ENCODE data around the gene INTS12. TPM values are rescaled to one million over a fixed set of nuclear protein-coding genes. Genes with fewer than 3 reads are reported as not detected.

INTS12 gene, protein sequence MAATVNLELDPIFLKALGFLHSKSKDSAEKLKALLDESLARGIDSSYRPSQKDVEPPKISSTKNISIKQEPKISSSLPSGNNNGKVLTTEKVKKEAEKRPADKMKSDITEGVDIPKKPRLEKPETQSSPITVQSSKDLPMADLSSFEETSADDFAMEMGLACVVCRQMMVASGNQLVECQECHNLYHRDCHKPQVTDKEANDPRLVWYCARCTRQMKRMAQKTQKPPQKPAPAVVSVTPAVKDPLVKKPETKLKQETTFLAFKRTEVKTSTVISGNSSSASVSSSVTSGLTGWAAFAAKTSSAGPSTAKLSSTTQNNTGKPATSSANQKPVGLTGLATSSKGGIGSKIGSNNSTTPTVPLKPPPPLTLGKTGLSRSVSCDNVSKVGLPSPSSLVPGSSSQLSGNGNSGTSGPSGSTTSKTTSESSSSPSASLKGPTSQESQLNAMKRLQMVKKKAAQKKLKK
- total RNA-seq (2021; fragmentation: NEBNext Ultra II Directional; extraction: Animal tissue kit (Norgen Biotek cat#: 25700)) (13.8 and 14.1 TPM in 2 replicates), polyA plus RNA-seq (2011; rRNA removed) (8.3 and 12.3 TPM in 2 replicates), polyA minus RNA-seq (2011; rRNA and poly(A)+ RNA removed) (16.4 and 20.5 TPM in 2 replicates)
- polyA plus RNA-seq (2011; cell fraction: cytosol; rRNA removed) = 14.5 TPM
- 9.3 TPM for polyA plus RNA-seq (2011; cell fraction: nucleus; rRNA removed)
- polyA plus RNA-seq (2012, experiment 1 of 2) = 11.1 to 15.4 TPM (median 11.9 TPM) in 4 replicates
- 1.4 TPM for polyA plus RNA-seq (2012, experiment 2 of 2)
- polyA plus RNA-seq (2013, experiment 1 of 2) = 16.1 TPM
- polyA plus RNA-seq (2013, experiment 2 of 2) = 14.7 TPM
- 5.7 TPM for polyA minus RNA-seq (2011; cell fraction: cytosol; rRNA and poly(A)+ RNA removed)
- 32.5 TPM for polyA minus RNA-seq (2011; cell fraction: nucleus; rRNA and poly(A)+ RNA removed)
- long read RNA-seq, experiment 1, partial matches to known transcripts = 6 of 12 reads
- long read RNA-seq, experiment 1, other reads (novel, unspliced or antisense) = 3 of 12 reads
- long read RNA-seq, experiment 2, transcript INTS12-201 (8 exons, 1,710 nt) = minor isoform, 5 of 18 reads
- long read RNA-seq, experiment 2, transcript INTS12-206 (7 exons, 1,975 nt) = major isoform, 6 of 18 reads
- long read RNA-seq, experiment 2, partial matches to known transcripts = 2 of 18 reads
- long read RNA-seq, experiment 2, other reads (novel, unspliced or antisense) = 5 of 18 reads

- Histone ChIP-seq H3K14ac (ENCODE audit: insufficient read length) (no peak within 1 kb of the TSS), H3K27me3 (replicated peaks in 1 of 4; ENCODE audit: control insufficient read depth in 3 of 4, extremely low read depth in 1 of 4, insufficient read depth in 3 of 4, low read length in 3 of 4) (no peaks in the 10 kb centered on the region), H2BK5ac (ENCODE audit: low read depth, low read length) (peak within 1 kb of the TSS; percentile 89), H3K27ac (ENCODE audit: low read depth, low read length) (peak within 1 kb of the TSS; percentile 94), H3K9ac (replicated peaks in 1 of 4; ENCODE audit: extremely low read depth in 1 of 4, low read depth in 3 of 4, low read length in 3 of 4) (peak within 1 kb of the TSS; percentile 89 to 93 (median 92)), H3K18ac (ENCODE audit: extremely low read depth, low read length) (peak within 1 kb of the TSS; percentile 64; the same call in 1 of the 2 replicates), H2BK120ac (replicated peaks; ENCODE audit: low read depth, low read length) (no peak within 1 kb of the TSS), H3K36me3 (ENCODE audit: control insufficient read depth in 2 of 4, insufficient read depth in 4 of 4, low read length in 3 of 4) (no peaks in the 10 kb centered on the region; a peak in 1 of 8 replicates), H3K23me2 (ENCODE audit: low read depth, low read length) (peaks cover 2% of the 10 kb centered on the region), H4K5ac (ENCODE audit: insufficient read length, low read depth, low read length) (peak within 1 kb of the TSS; percentile 79), H2AK5ac (ENCODE audit: low read depth, low read length) (no peak within 1 kb of the TSS), H3K4me1 (replicated peaks in 1 of 4; ENCODE audit: control insufficient read depth in 3 of 4, insufficient read depth in 4 of 4, low read length in 3 of 4) (0 out of 7 replicates have a peak, but pooled peaks cover 0 to 2% (median under 1%) of the 10 kb centered on the region in 4 experiments), H2BK20ac (ENCODE audit: low read length) (no peak within 1 kb of the TSS), H2BK15ac (ENCODE audit: low read length) (no peak within 1 kb of the TSS), H3K4me3 (ENCODE audit: extremely low read depth in 1 of 4, insufficient read depth in 2 of 4, low read depth in 3 of 4, low read length in 4 of 4) (peak within 1 kb of the TSS; percentile 89 to 93 (median 92)), H2BK12ac (ENCODE audit: low read depth, low read length) (no peak within 1 kb of the TSS), H3K9me3 (ENCODE audit: insufficient read depth in 2 of 2, low read depth in 1 of 2, low read length in 1 of 2) (no peaks in the 10 kb centered on the region), H3K79me1 (ENCODE audit: low read depth, low read length) (0 out of 2 replicates have a peak, but pooled peaks cover 3% of the 10 kb centered on the region), H3K23ac (ENCODE audit: insufficient read length) (no peak within 1 kb of the TSS), H3K56ac (replicated peaks; ENCODE audit: insufficient read length, low read depth, low read length) (peak within 1 kb of the TSS; percentile 8), H3K4me2 (ENCODE audit: insufficient read depth in 1 of 2, low read depth in 2 of 2, low read length in 2 of 2) (peak within 1 kb of the TSS; percentile 70 to 78), H4K91ac (replicated peaks; ENCODE audit: insufficient read length, low read length) (peak within 1 kb of the TSS; percentile 72), H2AFZ (ENCODE audit: low read length) (peak within 1 kb of the TSS; percentile 85), H4K20me1 (replicated peaks in 1 of 2; ENCODE audit: control insufficient read depth in 1 of 2, insufficient read depth in 2 of 2, low read length in 2 of 2) (peaks cover 0 to 6% of the 10 kb centered on the region in 2 experiments), H4K8ac (ENCODE audit: extremely low read depth, insufficient read depth, low read length) (peak within 1 kb of the TSS; percentile 97), H3K79me2 (ENCODE audit: control insufficient read depth in 1 of 2, insufficient read depth in 2 of 2, low read length in 2 of 2) (peaks cover 0 to 49% of the 10 kb centered on the region in 2 experiments; a peak in 3 of 4 replicates), H3K4ac (replicated peaks; ENCODE audit: insufficient read length, low read depth, low read length) (peak within 1 kb of the TSS; percentile 8)
- CTCF ChIA-PET (ENCODE audit: partially characterized antibody) = interaction anchor here (0.7 to 0.8 kb wide), 3 partner anchors 10 to 23 kb away, joined by 3 to 4 read pairs (median 3); no protein-coding TSS in a partner anchor
- POLR2A ChIA-PET (ENCODE audit: partially characterized antibody) = interaction anchor here (0.9 to 1.2 kb wide), 3 partner anchors 10 to 59 kb away, joined by 4 to 5 read pairs (median 5); no protein-coding TSS in a partner anchor
- peak; percentile 75 to 93 for DNase-seq (ENCODE audit: low read depth in 1 of 2, low spot score in 2 of 2)
- peak; percentile 66 for FAIRE-seq
- 2% methylated on average over 49 of the region's 63 CpGs; no CpG with 5 or more reads in 1 of the 2 experiments for WGBS, 2 experiments (ENCODE audit: extremely low coverage in 1 of 2, insufficient coverage in 1 of 2, insufficient read length in 1 of 2, insufficient replicate concordance in 2 of 2, low coverage in 1 of 2, low lambda C conversion rate in 2 of 2, missing lambda C conversion rate in 1 of 2)
- TF ChIP-seq CHD2 (IDR thresholded peaks at IDR 0.05; ENCODE audit: low read length) (peak; percentile 71), JUND (IDR thresholded peaks at IDR 0.05; ENCODE audit: low read length) (peak; percentile 84), TEAD4 (IDR thresholded peaks at IDR 0.05; ENCODE audit: low read depth, low read length) (peak; percentile 66; the same call in 1 of the 2 replicates), SIRT6 (IDR thresholded peaks at IDR 0.05; ENCODE audit: low read length) (no peak), BCL11A (IDR thresholded peaks at IDR 0.05; ENCODE audit: low read depth in 2 of 2, low read length in 2 of 2) (no peak)
Measured at GRCh38 chr4:105708181-105709080, at the start of gene INTS12, which contains the start of gene GSTCD. TSS of gene INTS12 (minus strand) at chr4:105708689. CDS start at chr4:105700005, 8,684 bp downstream. TSS of gene GSTCD (plus strand) at chr4:105708784. CDS start at chr4:105717614, 8,830 bp downstream.
